Neural cell (in vitro differentiated cells): ENCODE measurements around the gene CDC37.

ENCODE experiments used
- CTCF ChIP-seq: fragments of 450-650 bp; IDR thresholded peaks from 2 replicates; pipeline ENCODE4 v1.5.1; 2014; ENCODE audit warnings: antibody characterized with exemption, mild to moderate bottlenecking, moderate library complexity; ENCODE audit not compliant: poor library complexity, severe bottlenecking
- EP300 ChIP-seq: fragments of 450-650 bp; conservative IDR thresholded peaks from 2 replicates; pipeline ENCODE4 v1.6.1; 2014; ENCODE audit warnings: antibody characterized with exemption, mild to moderate bottlenecking, moderate library complexity; ENCODE audit not compliant: poor library complexity, severe bottlenecking
- EZH2 ChIP-seq: fragments of 200-600, 300-800 bp; shearing (Covaris generic), sonication (generic); IDR thresholded peaks from 2 replicates; pipeline ENCODE4 v1.6.1; 2014; ENCODE audit warnings: antibody characterized with exemption, low read length, borderline replicate concordance, mild to moderate bottlenecking; ENCODE audit not compliant: insufficient read depth, poor library complexity, severe bottlenecking
- RAD21 ChIP-seq: fragments of 450-650 bp; conservative IDR thresholded peaks from 2 replicates; pipeline ENCODE4 v1.6.1; 2014; ENCODE audit warnings: antibody characterized with exemption, mild to moderate bottlenecking, moderate library complexity
- REST ChIP-seq: IDR thresholded peaks from 2 replicates; pipeline ENCODE4 v1.6.1; 2012; ENCODE audit warnings: borderline replicate concordance
- TAF1 ChIP-seq: IDR thresholded peaks from 2 replicates; pipeline ENCODE4 v1.6.1; 2012; ENCODE audit warnings: low read depth

- no peak for TF ChIP-seq CTCF
- TF ChIP-seq REST, result no peak
- TF ChIP-seq RAD21, result no peak
- TF ChIP-seq EZH2, result no peak
- TF ChIP-seq EP300, result no peak
- no peak for TF ChIP-seq TAF1
These were observed 36.2 kb upstream of the CDC37 start for GRCh38 chr19:10439588-10439987.
